GM21390 (cell line): ENCODE results near the gene TNFRSF17.

Source experiments
- ATAC-seq: cut with Tn5 transposase; IDR thresholded peaks from one replicate; pipeline ENCODE4 v1.9.1; 2021; ENCODE audit not compliant: unreplicated experiment

Gene TNFRSF17

DNA sequence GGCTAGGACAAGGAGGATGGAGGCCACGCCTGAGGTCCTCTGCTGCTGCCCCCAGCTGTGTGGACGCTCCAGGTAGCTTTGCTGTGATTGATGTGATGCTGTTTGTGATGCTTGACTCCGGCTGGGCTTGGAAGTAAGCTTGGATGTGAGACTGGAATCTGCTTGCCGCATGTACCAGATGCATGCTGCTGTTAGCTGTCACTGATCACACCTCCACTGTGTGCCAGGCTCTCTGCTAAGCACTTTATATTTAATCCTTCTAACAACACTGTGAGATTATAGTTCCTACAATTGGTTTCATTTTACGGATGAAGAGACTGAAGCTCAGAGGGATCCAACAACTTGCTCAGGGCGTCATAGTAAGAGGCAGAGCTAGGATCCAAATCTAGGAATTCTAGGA, 35.0 kb downstream of the TNFRSF17 start:
- no peak for ATAC-seq

DNA sequence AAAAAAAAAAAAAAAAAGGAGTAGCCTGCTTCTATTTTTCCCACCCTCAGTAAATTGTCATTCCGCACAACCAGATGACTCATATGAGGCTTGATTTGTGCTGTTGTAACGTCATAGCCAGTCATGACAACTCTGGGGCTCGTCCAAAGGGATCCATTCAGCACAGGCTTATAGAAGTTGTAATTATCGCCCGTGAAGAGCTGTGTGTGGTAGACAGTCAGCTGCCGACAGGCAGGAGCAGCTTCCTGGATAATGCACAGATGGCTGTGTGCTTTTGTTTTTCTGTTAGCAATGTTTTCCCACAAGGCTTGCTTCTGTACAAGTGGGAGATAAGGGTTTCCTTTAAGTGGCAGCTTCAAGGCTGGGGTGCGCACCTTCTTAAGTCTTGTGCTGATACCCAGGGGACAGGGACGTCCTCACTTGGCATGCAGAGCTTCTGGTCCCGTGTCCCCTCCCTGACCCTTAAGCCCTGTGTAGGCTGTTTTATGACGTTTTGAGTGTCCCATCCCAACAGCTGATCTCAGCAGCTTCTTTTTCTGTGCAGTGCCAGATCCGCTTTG, 37.5 kb downstream of the TNFRSF17 start:
- no peak for ATAC-seq

DNA sequence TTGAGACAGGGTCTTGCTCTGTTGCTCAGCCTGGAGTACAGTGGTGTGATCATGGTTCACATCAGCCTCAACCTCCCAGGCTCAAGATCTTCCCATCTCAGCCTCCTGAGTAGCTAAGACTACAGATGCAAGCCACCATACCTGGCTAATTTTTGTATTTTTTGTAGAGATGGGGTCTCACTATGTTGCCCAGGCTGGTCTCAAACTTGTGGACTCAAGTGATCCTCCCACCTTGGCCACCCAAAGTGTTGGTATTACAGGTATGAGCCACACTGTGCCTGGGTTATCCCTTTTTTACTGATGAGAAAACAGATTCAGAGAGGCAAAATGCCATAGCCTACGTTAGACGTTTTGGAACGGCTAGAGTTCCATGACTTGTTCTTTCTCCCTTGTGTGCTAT, 41.6 kb downstream of the TNFRSF17 start:
- ATAC-seq, result no peak

DNA sequence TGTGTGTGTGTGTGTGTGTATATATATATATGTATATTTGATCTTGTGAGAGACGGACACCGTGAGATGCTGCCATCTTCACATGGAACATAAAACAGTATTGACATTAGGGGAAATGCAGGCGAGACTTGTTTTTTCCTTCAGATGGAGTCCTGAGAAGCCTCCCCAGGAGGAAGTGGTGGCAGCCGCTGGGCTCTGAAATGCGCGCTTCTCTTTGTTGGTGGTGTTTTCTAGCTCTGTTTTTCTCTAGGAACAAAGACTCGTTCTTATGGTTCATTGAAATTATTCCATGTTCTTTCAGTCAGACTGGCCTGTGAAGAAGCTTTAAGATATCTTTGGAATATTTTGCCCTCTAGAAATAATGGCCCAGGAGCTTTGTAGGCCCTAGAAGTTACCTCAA, 44.5 kb downstream of the TNFRSF17 start:
- ATAC-seq, result no peak

DNA sequence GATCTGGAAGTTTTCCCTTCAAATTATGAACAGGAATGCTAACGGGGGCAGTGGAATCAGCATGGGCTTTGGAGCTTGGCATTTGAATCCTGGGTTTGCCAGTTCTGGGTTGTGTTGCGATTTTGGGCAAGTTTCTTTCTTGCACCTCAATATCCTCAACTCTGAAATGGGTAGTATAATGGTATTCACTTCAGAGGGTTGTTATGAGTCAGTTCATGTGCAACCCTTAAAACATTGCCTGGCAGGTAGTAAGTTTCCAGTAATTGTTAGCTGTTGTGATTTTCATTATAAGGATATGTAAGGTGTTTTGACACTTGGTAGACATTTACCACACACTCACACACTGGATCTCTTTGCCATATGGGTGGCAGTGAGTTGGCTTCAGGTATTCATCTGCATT, 44.9 kb downstream of the TNFRSF17 start:
- no peak for ATAC-seq

DNA sequence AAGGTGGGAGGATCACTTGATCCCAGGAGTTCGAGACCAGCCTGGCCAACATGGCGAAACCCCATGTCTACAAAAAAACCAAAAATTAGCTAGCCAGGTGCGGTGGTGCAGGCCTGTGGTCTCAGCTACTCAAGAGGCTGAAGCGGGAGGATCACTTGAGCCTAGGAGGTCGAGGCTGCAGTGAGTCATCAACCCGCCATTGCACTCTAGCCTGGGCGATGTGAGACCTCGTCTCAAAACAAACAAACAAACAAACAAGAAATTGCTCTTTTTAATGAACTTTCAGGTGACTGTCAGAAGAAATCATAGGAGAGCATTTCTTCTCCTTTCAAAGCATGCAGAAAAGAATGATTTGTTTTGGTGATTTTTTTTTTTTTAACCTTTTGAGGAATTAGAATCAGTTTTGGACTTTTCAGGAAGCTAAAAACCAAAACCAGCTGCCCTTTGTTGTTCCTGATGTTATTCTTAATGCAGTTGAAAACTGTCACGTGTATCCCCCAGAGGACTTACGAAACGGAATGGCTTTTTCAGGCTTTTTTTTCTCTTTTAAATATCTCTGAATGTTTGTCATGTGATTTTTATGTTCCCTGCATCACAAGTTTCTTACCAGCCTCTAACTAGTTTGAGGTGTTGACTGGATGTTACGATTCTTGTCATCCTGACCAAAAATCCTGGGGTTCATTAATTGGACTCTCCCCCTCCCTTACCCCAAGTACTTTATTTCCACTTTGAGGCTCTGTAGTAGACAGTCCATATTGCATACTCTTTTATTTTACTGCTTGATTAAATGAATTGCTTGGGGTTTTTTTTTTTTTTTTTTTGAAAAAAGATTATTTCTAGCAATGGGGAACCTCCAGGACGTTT, 45.6 kb downstream of the TNFRSF17 start:
- ATAC-seq, result no peak

DNA sequence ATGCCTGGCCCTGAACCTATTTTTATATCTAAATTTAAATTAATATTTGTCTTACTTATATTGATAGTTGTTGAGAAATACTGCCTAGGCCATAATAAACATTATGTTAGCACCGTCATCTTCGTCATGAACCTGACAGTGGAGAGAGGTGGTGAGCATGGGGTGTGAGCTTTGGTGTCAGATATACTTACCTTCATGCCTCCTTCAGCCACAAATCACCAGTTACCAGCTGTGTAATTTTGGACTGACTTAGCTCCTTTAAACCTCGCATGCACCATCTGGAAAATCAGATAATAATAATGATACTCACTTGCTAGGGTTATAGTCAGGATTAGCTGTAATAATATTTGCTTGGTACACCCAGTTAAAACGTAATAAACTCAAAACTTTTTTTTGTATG, 46.6 kb downstream of the TNFRSF17 start:
- ATAC-seq, result no peak

DNA sequence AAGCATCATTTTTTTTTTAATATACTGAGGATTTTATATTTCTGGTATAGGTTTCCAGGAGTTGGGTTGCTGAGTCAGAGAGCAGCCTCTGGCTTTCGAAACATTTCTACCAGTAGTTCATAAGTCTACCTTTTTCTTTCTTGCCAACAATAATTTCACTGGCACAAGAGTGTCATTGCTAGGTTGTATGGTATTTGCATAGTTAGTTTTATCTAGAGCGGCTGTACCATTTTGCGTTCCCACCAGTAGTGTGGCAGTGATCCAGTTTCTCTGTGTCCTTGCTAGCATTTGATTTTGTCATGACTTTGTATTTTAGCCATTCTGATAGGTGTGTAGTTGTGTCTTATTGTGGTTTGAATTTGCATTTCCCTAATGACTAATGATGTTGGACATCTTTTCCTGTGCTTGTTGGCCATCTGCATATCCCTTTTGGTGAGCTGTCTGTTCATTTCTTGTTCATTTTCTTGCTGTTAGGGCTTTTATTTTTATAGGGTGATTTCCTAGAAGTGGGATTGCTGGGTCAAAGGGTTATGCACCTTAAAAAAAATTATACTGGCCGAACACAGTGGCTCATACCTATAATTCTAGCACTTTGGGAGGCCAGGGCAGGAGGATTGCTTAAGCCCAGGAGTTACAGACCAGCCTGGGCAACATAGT, 51.4 kb downstream of the TNFRSF17 start:
- no peak for ATAC-seq

DNA sequence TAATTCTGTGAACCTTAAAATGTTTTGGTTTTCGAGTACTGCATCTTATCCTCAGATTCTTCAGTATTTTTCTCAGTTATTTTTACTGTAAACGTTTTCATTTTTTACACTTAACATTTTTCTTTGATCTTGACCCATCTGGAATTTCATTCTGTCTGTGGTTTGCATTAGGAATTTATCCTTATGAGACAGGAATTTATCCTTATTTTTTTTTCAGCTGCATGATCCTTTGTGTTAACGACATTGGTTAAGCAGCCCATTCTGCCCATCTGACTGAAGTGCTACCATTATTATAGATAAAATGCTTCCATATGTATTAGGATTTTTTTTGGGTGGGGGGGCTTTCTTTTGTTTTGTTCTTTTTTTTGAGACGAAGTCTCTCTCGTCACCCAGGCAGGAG, 52.5 kb downstream of the TNFRSF17 start:
- no peak for ATAC-seq
